SK-N-MC (cell line): Measurements from ENCODE around the gene KLHDC4.

Experiments used
- EZH2 ChIP-seq: fragments of 200-600 bp; sonication (generic); IDR thresholded peaks from one replicate; pipeline ENCODE4 v1.6.1; 2017; ENCODE audit warnings: antibody characterized with exemption
- FOXP2 ChIP-seq: optimal IDR thresholded peaks from 2 replicates; pipeline ENCODE3; 2011; ENCODE audit warnings: mild to moderate bottlenecking, moderate library complexity; ENCODE audit not compliant: insufficient read depth; ENCODE audit errors: extremely low read length, control extremely low read depth
- POLR2AphosphoS5 ChIP-seq: IDR thresholded peaks from 2 replicates; pipeline ENCODE4 v1.6.1; 2012; ENCODE audit warnings: mild to moderate bottlenecking, low read depth, low read length, borderline replicate concordance

DNA sequence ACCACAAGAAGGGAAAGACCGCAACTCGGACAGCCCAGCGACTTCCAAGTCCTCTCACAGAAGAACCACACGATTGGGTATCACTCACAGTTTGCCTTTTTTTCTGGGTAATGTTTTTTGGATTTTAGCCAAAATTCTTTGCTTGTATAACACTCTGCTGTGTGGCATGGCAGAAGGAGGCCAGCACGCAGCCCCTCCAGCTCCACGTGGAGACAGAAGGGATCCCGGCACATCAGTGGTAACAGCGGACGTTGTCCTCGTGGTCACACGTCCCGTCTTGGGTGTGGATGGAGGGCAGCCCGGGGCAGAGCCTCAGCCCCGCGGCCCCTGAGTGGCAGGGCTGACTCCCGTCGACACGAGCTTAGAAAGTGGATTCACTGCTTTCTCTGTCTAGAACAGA, 69.1 kb downstream of the KLHDC4 start:
- TF ChIP-seq EZH2 = no peak
- TF ChIP-seq POLR2AphosphoS5 = no peak
- no peak for TF ChIP-seq FOXP2
